Measurements from ENCODE around the gene CAMTA1.

DNA sequence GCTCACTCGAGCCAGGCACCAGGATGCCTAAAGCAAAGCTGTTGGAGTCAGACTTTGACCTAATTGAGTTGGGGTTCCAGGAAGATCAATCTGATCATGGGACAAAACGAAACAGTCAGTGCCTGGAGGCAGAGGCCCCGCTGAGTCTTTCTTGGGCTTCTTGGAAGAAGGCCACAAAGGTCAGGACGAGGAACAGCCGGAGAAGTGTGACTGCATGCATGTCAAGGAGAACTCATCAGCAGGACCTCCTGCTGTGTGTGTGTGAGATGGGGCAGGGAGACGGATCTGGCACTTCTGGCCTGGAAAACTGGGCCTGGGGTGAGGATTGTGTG, 190.8 kb downstream of the CAMTA1 start:
- TF ChIP-seq, protein P1, sequence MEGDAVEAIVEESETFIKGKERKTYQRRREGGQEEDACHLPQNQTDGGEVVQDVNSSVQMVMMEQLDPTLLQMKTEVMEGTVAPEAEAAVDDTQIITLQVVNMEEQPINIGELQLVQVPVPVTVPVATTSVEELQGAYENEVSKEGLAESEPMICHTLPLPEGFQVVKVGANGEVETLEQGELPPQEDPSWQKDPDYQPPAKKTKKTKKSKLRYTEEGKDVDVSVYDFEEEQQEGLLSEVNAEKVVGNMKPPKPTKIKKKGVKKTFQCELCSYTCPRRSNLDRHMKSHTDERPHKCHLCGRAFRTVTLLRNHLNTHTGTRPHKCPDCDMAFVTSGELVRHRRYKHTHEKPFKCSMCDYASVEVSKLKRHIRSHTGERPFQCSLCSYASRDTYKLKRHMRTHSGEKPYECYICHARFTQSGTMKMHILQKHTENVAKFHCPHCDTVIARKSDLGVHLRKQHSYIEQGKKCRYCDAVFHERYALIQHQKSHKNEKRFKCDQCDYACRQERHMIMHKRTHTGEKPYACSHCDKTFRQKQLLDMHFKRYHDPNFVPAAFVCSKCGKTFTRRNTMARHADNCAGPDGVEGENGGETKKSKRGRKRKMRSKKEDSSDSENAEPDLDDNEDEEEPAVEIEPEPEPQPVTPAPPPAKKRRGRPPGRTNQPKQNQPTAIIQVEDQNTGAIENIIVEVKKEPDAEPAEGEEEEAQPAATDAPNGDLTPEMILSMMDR (conservative IDR thresholded peaks at IDR 0.05; ENCODE audit: low read depth, low read length), result no peak
- no peak for TF ChIP-seq EZH2 (IDR thresholded peaks at IDR 0.05; ENCODE audit: borderline replicate concordance, low read depth, low read length, poor library complexity, severe bottlenecking)

All from A673 (cell line).